HUES6 (cell line): Measurements from ENCODE around the gene SPN.
A peak's percentile ranks its signal among the peaks of the same experiment; 100 is the strongest.
"Not testable (repeated sequence)": the region's sequence is repeated elsewhere in the genome, so short reads cannot be mapped to it uniquely, and the experiment has no call there.

Experiments
- H3K27ac ChIP-seq: 2 replicates; pipeline ENCODE4 v1.7.0; 2013; ENCODE audit warnings: low read depth, mild to moderate bottlenecking, low read length, inconsistent platforms
- H3K27me3 ChIP-seq: 2 replicates; pipeline ENCODE4 v1.6.1; 2013; ENCODE audit warnings: low read length; ENCODE audit not compliant: control insufficient read depth, insufficient read depth
- H3K36me3 ChIP-seq: 2 replicates; pipeline ENCODE4 v1.6.1; 2013; ENCODE audit warnings: low read length; ENCODE audit not compliant: control insufficient read depth, insufficient read depth
- H3K4me1 ChIP-seq: 2 replicates; pipeline ENCODE4 v1.6.1; 2013; ENCODE audit warnings: low read length; ENCODE audit not compliant: control insufficient read depth, insufficient read depth
- H3K4me3 ChIP-seq: 2 replicates; pipeline ENCODE4 v1.5.1; 2013; ENCODE audit warnings: low read depth, low read length
- H3K9ac ChIP-seq: one replicate; pipeline ENCODE4 v1.6.1; 2013; ENCODE audit warnings: mild to moderate bottlenecking, low read length
- H3K9me3 ChIP-seq: 2 replicates; pipeline ENCODE4 v1.6.1; 2013; ENCODE audit warnings: low read depth, low read length; ENCODE audit not compliant: control insufficient read depth, insufficient read depth

Gene SPN

GRCh38 chr16:29678691-29679267 is 15.7 kb downstream of the SPN start, which contains the start of gene QPRT:
Gene QPRT (plus strand): TSS chr16:29679180. CDS start chr16:29679198, 18 bp downstream.
- H3K27ac ChIP-seq = peak within 1 kb of the TSS; percentile 96
- peak within 1 kb of the TSS; percentile 62 for H3K4me3 ChIP-seq
- H3K4me1 ChIP-seq = peaks cover 20% of the 10 kb centered on the region
- no peaks in the 10 kb centered on the region for H3K27me3 ChIP-seq
- no peaks in the 10 kb centered on the region for H3K9me3 ChIP-seq
- H3K36me3 ChIP-seq = peaks cover 19% of the 10 kb centered on the region
- peak within 1 kb of the TSS; percentile 95 for H3K9ac ChIP-seq

DNA sequence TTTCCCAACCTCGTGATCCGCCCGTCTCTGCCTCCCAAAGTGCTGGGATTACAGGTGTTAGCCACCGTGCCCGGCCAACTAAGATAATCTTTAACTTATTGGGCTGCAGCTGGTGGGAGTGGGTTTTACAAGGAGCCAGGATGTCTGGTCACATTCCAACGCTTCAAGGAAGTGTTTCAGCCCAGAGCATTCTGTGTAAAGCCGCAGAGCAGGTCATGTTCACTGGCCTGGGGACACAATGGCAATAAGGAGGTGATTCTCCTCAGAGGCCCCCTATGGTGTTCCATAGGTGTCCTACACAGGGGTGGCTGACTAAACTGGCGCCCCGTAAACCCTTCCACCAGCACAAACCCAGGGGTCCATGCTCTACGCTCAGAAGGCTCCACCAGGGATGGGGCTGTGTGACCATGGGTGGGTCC is 17.1 kb downstream of the SPN start:
- Histone ChIP-seq H3K36me3 (peaks cover 27% of the 10 kb centered on the region), H3K9me3 (no peaks in the 10 kb centered on the region), H3K27me3 (no peaks in the 10 kb centered on the region), H3K9ac (peak overlapping the region; percentile 95), H3K4me1 (peaks cover 13% of the 10 kb centered on the region), H3K27ac (peak overlapping the region; percentile 96), H3K4me3 (peak overlapping the region; percentile 62)

DNA sequence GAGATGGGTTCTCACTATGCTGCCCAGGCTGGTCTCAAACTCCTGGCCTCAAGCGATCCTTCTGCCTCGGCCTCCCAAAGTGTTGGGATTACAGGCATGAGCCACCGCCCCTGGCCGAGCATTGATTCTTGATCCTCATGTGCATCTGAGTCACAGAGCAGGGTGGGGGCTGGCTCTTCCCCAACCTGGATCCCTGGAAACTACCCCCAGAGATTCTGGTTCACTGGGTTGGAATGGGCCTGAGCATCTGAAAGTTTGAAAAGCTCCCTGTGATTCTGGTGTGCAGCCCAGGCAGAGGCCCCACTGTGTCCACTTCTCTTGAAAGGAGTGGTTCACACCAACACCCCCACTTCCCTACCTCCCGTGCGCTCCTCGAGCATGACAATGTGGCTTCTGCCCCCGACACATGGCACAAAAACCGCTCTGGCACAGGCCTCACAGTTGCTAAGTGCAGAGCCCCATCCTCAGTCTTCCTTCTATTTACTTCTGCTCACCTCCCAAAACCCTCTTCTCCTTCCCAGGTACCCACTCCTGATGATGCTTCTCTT is 20.6 kb downstream of the SPN start:
- Histone ChIP-seq H3K9ac (no peak overlapping the region), H3K27me3 (no peaks in the 10 kb centered on the region), H3K27ac (no peak overlapping the region), H3K4me1 (peaks cover 28% of the 10 kb centered on the region), H3K4me3 (no peak overlapping the region), H3K36me3 (peaks cover 42% of the 10 kb centered on the region), H3K9me3 (no peaks in the 10 kb centered on the region)

- H3K27me3 ChIP-seq = no peaks in the 10 kb centered on the region
- H3K36me3 ChIP-seq = peaks cover 42% of the 10 kb centered on the region
- H3K9me3 ChIP-seq = no peaks in the 10 kb centered on the region
- no peak overlapping the region for H3K27ac ChIP-seq
- no peak overlapping the region for H3K9ac ChIP-seq
- H3K4me1 ChIP-seq = peaks cover 26% of the 10 kb centered on the region
- H3K4me3 ChIP-seq = no peak overlapping the region
These were observed 21.6 kb downstream of the SPN start for GRCh38 chr16:29684679-29685078.

DNA sequence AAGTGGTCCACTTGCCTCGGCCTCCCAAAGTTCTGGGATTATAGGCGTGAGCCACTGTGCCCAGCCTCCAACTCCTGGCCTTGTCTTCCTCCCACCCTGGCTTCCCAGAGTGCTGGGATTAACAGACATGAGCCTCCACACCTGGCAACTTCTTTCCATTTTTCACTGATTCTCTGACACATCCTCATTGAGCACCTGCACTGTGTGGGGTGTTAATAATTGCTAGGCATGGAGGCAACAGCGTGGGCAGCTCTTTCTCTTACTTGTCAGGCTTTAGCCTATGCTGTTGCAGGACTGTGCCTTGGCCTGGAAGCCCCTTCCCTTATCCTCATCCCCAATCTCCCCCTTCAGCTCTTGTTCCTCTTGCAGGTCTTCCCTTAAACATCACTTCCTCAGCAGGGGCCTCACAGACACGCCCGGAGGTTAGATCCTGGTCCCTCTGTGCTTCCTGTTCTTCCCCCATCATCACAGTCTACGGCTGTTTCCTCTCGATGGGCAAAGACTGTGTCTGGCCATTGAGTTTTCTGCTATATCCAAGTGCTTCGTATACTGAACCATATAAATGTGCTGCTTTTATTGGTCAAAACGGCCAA is 23.8 kb downstream of the SPN start:
- Histone ChIP-seq H3K9me3 (no peaks in the 10 kb centered on the region), H3K27ac (no peak overlapping the region), H3K4me3 (no peak overlapping the region), H3K4me1 (peaks cover 20% of the 10 kb centered on the region), H3K36me3 (peaks cover 39% of the 10 kb centered on the region), H3K9ac (no peak overlapping the region), H3K27me3 (no peaks in the 10 kb centered on the region)

GRCh38 chr16:29687755-29688154 is 24.7 kb downstream of the SPN start:
- Histone ChIP-seq H3K4me1 (peaks cover 21% of the 10 kb centered on the region), H3K9me3 (no peaks in the 10 kb centered on the region), H3K27ac (no peak overlapping the region), H3K9ac (no peak overlapping the region), H3K27me3 (no peaks in the 10 kb centered on the region), H3K4me3 (no peak overlapping the region), H3K36me3 (peaks cover 38% of the 10 kb centered on the region)

- Histone ChIP-seq H3K27me3 (no peaks in the 10 kb centered on the region), H3K36me3 (peaks cover 36% of the 10 kb centered on the region), H3K9me3 (no peaks in the 10 kb centered on the region), H3K4me3 (no peak overlapping the region), H3K9ac (no peak overlapping the region), H3K27ac (no peak overlapping the region), H3K4me1 (peaks cover 21% of the 10 kb centered on the region)
These were observed 25.1 kb downstream of the SPN start for GRCh38 chr16:29688172-29688571.

DNA sequence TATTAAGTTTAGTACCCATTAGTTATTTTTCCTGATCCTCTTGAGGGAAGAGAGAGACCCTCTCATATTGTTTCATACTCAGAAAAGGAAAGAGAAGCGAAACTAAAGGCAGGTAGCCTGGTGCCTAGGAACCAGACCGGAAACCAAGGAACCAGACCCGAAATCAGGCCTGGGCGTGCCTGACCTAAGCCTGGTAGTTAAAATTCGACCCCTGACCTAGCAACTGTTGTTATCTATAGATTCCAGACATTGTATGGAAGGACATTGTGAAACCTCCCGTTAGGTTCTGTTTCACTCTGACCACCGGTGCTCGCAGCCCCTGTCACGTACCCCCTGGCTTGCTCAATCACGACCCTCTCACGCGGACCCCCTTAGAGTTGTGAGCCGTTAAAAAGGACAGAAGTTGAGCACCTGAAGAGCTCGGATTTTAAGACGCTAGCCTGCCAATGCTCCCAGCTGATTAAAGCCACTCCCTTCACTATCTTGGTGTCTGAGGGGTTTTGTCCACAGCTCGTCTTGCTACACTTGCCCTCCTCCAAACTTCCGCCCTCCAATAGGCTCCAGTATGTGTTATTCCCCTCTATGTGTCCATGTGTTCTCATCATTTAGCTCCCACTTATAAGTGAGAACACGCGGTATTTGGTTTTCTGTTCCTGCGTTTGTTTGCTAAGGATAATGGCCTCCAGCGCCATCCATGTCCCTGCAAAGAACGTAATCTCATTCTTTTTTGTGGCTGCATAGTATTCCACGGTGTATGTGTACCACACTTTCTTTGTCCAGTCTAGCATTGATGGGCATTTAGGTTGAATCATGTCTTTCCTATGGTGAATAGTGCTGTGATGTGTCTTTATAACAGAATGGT is 26.7 kb downstream of the SPN start:
- H3K27me3 ChIP-seq, H3K4me3 ChIP-seq, H3K27ac ChIP-seq, H3K9ac ChIP-seq, H3K9me3 ChIP-seq: not testable (repeated sequence)
- peaks cover 21% of the 10 kb centered on the region for H3K4me1 ChIP-seq
- H3K36me3 ChIP-seq = peaks cover 25% of the 10 kb centered on the region

DNA sequence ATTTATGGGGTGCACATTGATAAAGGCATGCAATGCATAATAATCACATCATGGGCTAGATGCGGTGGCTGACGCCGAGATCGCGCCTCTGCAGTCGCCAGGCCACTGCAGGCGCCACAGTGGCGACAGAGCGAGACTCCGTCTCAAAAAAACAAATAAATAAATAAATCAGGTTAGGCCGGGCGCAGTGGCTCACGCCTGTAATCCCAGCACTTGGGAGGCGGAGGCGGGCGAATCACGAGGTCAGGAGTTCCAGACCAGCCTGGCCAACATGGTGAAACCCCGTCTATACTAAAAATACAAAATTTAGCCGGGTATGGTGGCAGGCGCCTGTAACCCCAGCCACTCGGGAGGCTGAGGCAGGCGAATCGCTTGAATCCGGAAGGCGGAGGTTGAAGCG is 29.6 kb downstream of the SPN start:
- peaks cover 30% of the 10 kb centered on the region for H3K36me3 ChIP-seq
- H3K9ac ChIP-seq, H3K27ac ChIP-seq, H3K4me3 ChIP-seq, H3K27me3 ChIP-seq, H3K9me3 ChIP-seq: not testable (repeated sequence)
- H3K4me1 ChIP-seq = peaks cover 11% of the 10 kb centered on the region

- Histone ChIP-seq H3K27ac (no peak overlapping the region), H3K36me3 (peaks cover 29% of the 10 kb centered on the region), H3K4me1 (peaks cover 9% of the 10 kb centered on the region; the same call in 1 of the 2 replicates), H3K9ac (no peak overlapping the region), H3K4me3 (no peak overlapping the region), H3K9me3 (no peaks in the 10 kb centered on the region), H3K27me3 (no peaks in the 10 kb centered on the region)
These were observed 31.5 kb downstream of the SPN start for GRCh38 chr16:29694384-29695195.
